MCF 10A (cell line): ENCODE measurements around the gene ZMYND10. TPM values are rescaled to one million over a fixed set of nuclear protein-coding genes. Genes with fewer than 3 reads are reported as not detected.

Source experiments
- BruUV-seq: library from RNA; stranded (reverse); fragments of 400-500 nt; replicated peaks from 2 replicates; lab custom pipeline; 2021; lab: Mats Ljungman, UMichigan
- CTCF ChIA-PET: fragments of 300-600 bp; sonication (Branson Sonifier 250); formaldehyde crosslinking; extraction: SDS; loops from one replicate; lab custom pipeline; 2021; ENCODE audit warnings: antibody characterized with exemption, inconsistent platforms; lab: Yijun Ruan, JAX
- POLR2A ChIA-PET: fragments of 300-600, 350-650 bp; sonication (Branson Sonifier 250); formaldehyde crosslinking; extraction: SDS; loops from one replicate; lab custom pipeline; 2020; ENCODE audit warnings: antibody characterized with exemption, inconsistent platforms; lab: Yijun Ruan, JAX
- DNase-seq: peaks from one replicate; pipeline ENCODE4 v3.0.0-alpha.2; 2018; ENCODE audit not compliant: unreplicated experiment
- H3K27ac Mint-ChIP-seq: one replicate; pipeline ENCODE4 v1.8.0; 2022; ENCODE audit warnings: mild to moderate bottlenecking, low read depth, mixed read lengths; ENCODE audit not compliant: unreplicated experiment
- H3K27me3 Mint-ChIP-seq: one replicate; pipeline ENCODE4 v1.8.0; 2022; ENCODE audit warnings: mixed read lengths; ENCODE audit not compliant: insufficient read depth, unreplicated experiment
- H3K36me3 Mint-ChIP-seq: one replicate; pipeline ENCODE4 v1.8.0; 2022; ENCODE audit warnings: mild to moderate bottlenecking, moderate library complexity, mixed read lengths; ENCODE audit not compliant: insufficient read depth, unreplicated experiment
- H3K4me1 Mint-ChIP-seq: one replicate; pipeline ENCODE4 v1.8.0; 2022; ENCODE audit warnings: mixed read lengths; ENCODE audit not compliant: insufficient read depth, unreplicated experiment
- H3K4me3 Mint-ChIP-seq: one replicate; pipeline ENCODE4 v1.8.0; 2022; ENCODE audit warnings: mild to moderate bottlenecking, moderate library complexity, mixed read lengths; ENCODE audit not compliant: unreplicated experiment
- H3K9me3 Mint-ChIP-seq: one replicate; pipeline ENCODE4 v1.8.0; 2022; ENCODE audit warnings: mixed read lengths; ENCODE audit not compliant: unreplicated experiment
- CTCF ChIP-seq: fragments of 200-600 bp; IDR thresholded peaks from one replicate; pipeline ENCODE4 v1.8.0; 2022; ENCODE audit warnings: antibody characterized with exemption, mild to moderate bottlenecking; ENCODE audit not compliant: unreplicated experiment
- intact Hi-C: fragments of 100-400 bp; cut with micrococcal nuclease; formaldehyde crosslinking; loops from 2 replicates; pipeline ENCODE4 v1.14.1; 2022
- total RNA-seq: library from RNA; stranded (reverse); gene quantifications from 2 replicates; pipeline ENCODE4 v1.2.3, GENCODE V29; 2022

ZMYND10 gene
- total RNA-seq, 1 experiment from 2014 or later, result 0.68 TPM

GRCh38 chr3:50358911-50359759, 13.6 kb upstream of the ZMYND10 start, which contains the start of gene TMEM115:
TMEM115 (minus strand) TSS chr3:50359521; CDS start chr3:50359063, 458 bp downstream.
- TF ChIP-seq CTCF, result no peak
- CTCF ChIA-PET, result interaction anchor here (0.6 kb wide), 1 partner anchor 12 kb away, joined by 3 read pairs; no protein-coding TSS in a partner anchor
- Mint-ChIP-seq H3K4me3 (peak within 1 kb of the TSS; percentile 85), H3K27me3 (no peaks in the 10 kb centered on the region), H3K4me1 (peaks cover 13% of the 10 kb centered on the region), H3K36me3 (peaks cover 15% of the 10 kb centered on the region), H3K27ac (peak within 1 kb of the TSS; percentile 96), H3K9me3 (no peaks in the 10 kb centered on the region)
- DNase-seq, result peak; percentile 98
- intact Hi-C loops, result no loop called here
- TSS peak; percentile 54 for BruUV-seq
- POLR2A ChIA-PET, result interaction anchor here (0.6 to 4.0 kb wide), 6 partner anchors 8 to 924 kb away, joined by 3 to 31 read pairs (median 5); partner anchors contain the start of genes CYB561D2, HEMK1 and NPRL2

GRCh38 chr3:50358355-50358910, 12.9 kb upstream of the ZMYND10 start:
- no peak for DNase-seq
- peak overlapping the region; percentile 96 for H3K27ac Mint-ChIP-seq
- TF ChIP-seq CTCF, result no peak
- peak overlapping the region; percentile 85 for H3K4me3 Mint-ChIP-seq
- CTCF ChIA-PET, result no interaction called here
- peaks cover 13% of the 10 kb centered on the region for H3K4me1 Mint-ChIP-seq
- POLR2A ChIA-PET, result interaction anchor here (0.7 to 4.0 kb wide), 5 partner anchors 8 to 925 kb away, joined by 3 to 31 read pairs (median 4); partner anchors contain the start of genes CYB561D2, IFRD2 and NPRL2
- peaks cover 22% of the 10 kb centered on the region for H3K36me3 Mint-ChIP-seq
- BruUV-seq, result no TSS peak
- no peaks in the 10 kb centered on the region for H3K27me3 Mint-ChIP-seq
- no peaks in the 10 kb centered on the region for H3K9me3 Mint-ChIP-seq
- intact Hi-C loops, result no loop called here

- intact Hi-C loops, result no loop called here
- H3K27ac Mint-ChIP-seq, result peak overlapping the region; percentile 96
- H3K4me1 Mint-ChIP-seq, result peaks cover 13% of the 10 kb centered on the region
- no peak for DNase-seq
- no peak for TF ChIP-seq CTCF
- BruUV-seq, result no TSS peak
- H3K9me3 Mint-ChIP-seq, result no peaks in the 10 kb centered on the region
- H3K27me3 Mint-ChIP-seq, result no peaks in the 10 kb centered on the region
- peaks cover 29% of the 10 kb centered on the region for H3K36me3 Mint-ChIP-seq
- ChIA-PET CTCF (interaction anchor here (0.7 to 2.6 kb wide), 5 partner anchors 10 to 258 kb away, joined by 3 to 24 read pairs (median 5); no protein-coding TSS in a partner anchor), POLR2A (interaction anchor here (0.7 to 1.8 kb wide), 5 partner anchors 10 to 1414 kb away, joined by 4 to 14 read pairs (median 4); partner anchors contain the start of genes IFRD2 and ZMYND10)
- peak overlapping the region; percentile 85 for H3K4me3 Mint-ChIP-seq
Measured at GRCh38 chr3:50357481-50357880, 11.9 kb upstream of the ZMYND10 start.
